HepG2 (cell line): ENCODE measurements around the gene YWHAE. TPM values are rescaled to one million over a fixed set of nuclear protein-coding genes. Genes with fewer than 3 reads are reported as not detected.

ENCODE experiments used
- ATAC-seq: fragments of 200-7000 bp; cut with Tn5 transposase; 3 replicates; pipeline ENCODE4 v1.9.1; 2020; ENCODE audit warnings: mild to moderate bottlenecking, moderate library complexity
- BruUV-seq: library from RNA; stranded (reverse); fragments of 400-500 nt; replicated peaks from 2 replicates; lab custom pipeline; 2021; lab: Mats Ljungman, UMichigan
- CTCF ChIA-PET: fragments of 300-600 bp; formaldehyde crosslinking; extraction: SDS; loops from one replicate; lab custom pipeline; 2021; ENCODE audit warnings: low total read pairs, inconsistent platforms, low intra/inter-chr PET ratio; lab: Yijun Ruan, JAX
- POLR2A ChIA-PET: fragments of 350-600 bp; sonication (Branson Sonifier 250); formaldehyde crosslinking; loops from one replicate; lab custom pipeline; 2020; ENCODE audit warnings: antibody characterized with exemption, inconsistent platforms; lab: Yijun Ruan, JAX
- DNase-seq: peaks from one replicate; pipeline ENCODE4 v3.0.0-alpha.2; 2015; ENCODE audit warnings: low spot score
- FAIRE-seq: peaks from 3 replicates; lab custom pipeline; 2011; peaks lifted over from hg19 to GRCh38; lab: Jason Lieb, UNC
- H2AFZ ChIP-seq: one replicate; pipeline ENCODE4 v1.6.1; 2011; ENCODE audit warnings: low read length, inconsistent platforms
- H3K27ac ChIP-seq: fragments of 300-600 bp; 3 replicates; pipeline ENCODE4 v1.8.0; 2011; ENCODE audit warnings: mixed run types, mild to moderate bottlenecking, mixed read lengths, low read length, inconsistent platforms; ENCODE audit not compliant: insufficient read depth; ENCODE audit errors: extremely low read length
- H3K27me3 ChIP-seq, 2 experiments: fragments of 200-600 bp in 1 of 2; 2 replicates in 1 of 2; 3 replicates in 1 of 2; pipeline versions ENCODE4 v1.6.0 to v1.8.0; 2011; ENCODE audit warnings: low read length in 2 of 2, mild to moderate bottlenecking in 2 of 2, moderate library complexity in 2 of 2, inconsistent platforms in 1 of 2; ENCODE audit not compliant: insufficient read depth in 2 of 2, control insufficient read depth in 1 of 2
- H3K36me3 ChIP-seq, 2 experiments: fragments of 200-600 bp in 1 of 2; replicated peaks in 1 of 2; 2 replicates in 1 of 2; 3 replicates in 1 of 2; pipeline versions ENCODE4 v1.5.1 to v1.8.0; 2011; ENCODE audit warnings: low read length in 2 of 2, inconsistent platforms in 1 of 2; ENCODE audit not compliant: insufficient read depth in 2 of 2, control insufficient read depth in 1 of 2
- H3K4me1 ChIP-seq: 2 replicates; pipeline ENCODE4 v1.5.1; 2012; ENCODE audit warnings: low read length, inconsistent platforms; ENCODE audit not compliant: insufficient read depth
- H3K4me2 ChIP-seq: 2 replicates; pipeline ENCODE4 v1.6.0; 2011; ENCODE audit warnings: low read depth, low read length, inconsistent platforms
- H3K4me3 ChIP-seq, 3 experiments: fragments of 200-600 bp in 1 of 3; sonication (generic), shearing (Covaris generic) in 1 of 3; replicated peaks in 1 of 3; 2 replicates each; pipeline ENCODE4 v1.5.1; 2011 to 2016; ENCODE audit warnings: low read length in 3 of 3, inconsistent platforms in 2 of 3, low read depth in 2 of 3, mild to moderate bottlenecking in 2 of 3, control low read depth in 1 of 3, mixed read lengths in 1 of 3; ENCODE audit not compliant: insufficient read depth in 1 of 3
- H3K79me2 ChIP-seq: one replicate; pipeline ENCODE4 v1.6.1; 2011; ENCODE audit warnings: low read length, inconsistent platforms; ENCODE audit not compliant: insufficient read depth
- H3K9ac ChIP-seq: 2 replicates; pipeline ENCODE4 v1.6.0; 2011; ENCODE audit warnings: mild to moderate bottlenecking, low read depth, low read length, inconsistent platforms; ENCODE audit not compliant: insufficient read depth
- H3K9me3 ChIP-seq: 2 replicates; pipeline ENCODE4 v1.5.1; 2012; ENCODE audit warnings: mild to moderate bottlenecking, low read length
- H4K20me1 ChIP-seq: 2 replicates; pipeline ENCODE4 v1.6.0; 2011; ENCODE audit warnings: inconsistent platforms, mild to moderate bottlenecking, low read length, moderate library complexity; ENCODE audit not compliant: insufficient read depth
- ADNP ChIP-seq: sonication (generic); formaldehyde crosslinking; IDR thresholded peaks from 2 replicates; pipeline ENCODE4 v1.4.0; 2020; ENCODE audit warnings: missing genetic modification reagents
- ATAD3A ChIP-seq: sonication (generic); formaldehyde crosslinking; IDR thresholded peaks from 2 replicates; pipeline ENCODE4 v1.4.0; 2020; ENCODE audit warnings: missing genetic modification reagents
- CEBPB ChIP-seq: IDR thresholded peaks from 2 replicates; pipeline ENCODE4 v1.6.1; 2011; ENCODE audit warnings: low read depth, low read length, improper control_type of control experiment, borderline replicate concordance
- E2F1 ChIP-seq: sonication (generic); formaldehyde crosslinking; IDR thresholded peaks from 2 replicates; pipeline ENCODE4 v1.5.0; 2020; ENCODE audit warnings: missing genetic modification reagents
- HCFC1 ChIP-seq: fragments of 150-350 bp; IDR thresholded peaks from 2 replicates; pipeline ENCODE4 v1.6.1; 2014; ENCODE audit warnings: low read depth, low read length
- MED1 ChIP-seq: sonication (generic); formaldehyde crosslinking; IDR thresholded peaks from 2 replicates; pipeline ENCODE4 v1.4.0; 2020; ENCODE audit warnings: missing genetic modification reagents
- NR2C2 ChIP-seq: sonication (generic); formaldehyde crosslinking; IDR thresholded peaks from 2 replicates; pipeline ENCODE4 v1.4.0; 2020; ENCODE audit warnings: missing genetic modification reagents, mild to moderate bottlenecking, moderate library complexity, borderline replicate concordance
- POLR2A ChIP-seq, 2 experiments: IDR thresholded peaks; 2 replicates each; pipeline ENCODE4 v1.6.1; 2011; ENCODE audit warnings: low read depth in 2 of 2, low read length in 2 of 2, mild to moderate bottlenecking in 1 of 2, moderate library complexity in 1 of 2; ENCODE audit not compliant: insufficient read depth in 1 of 2
- SP2 ChIP-seq: sonication (generic); formaldehyde crosslinking; IDR thresholded peaks from 2 replicates; pipeline ENCODE4 v1.5.1; 2020; ENCODE audit warnings: mild to moderate bottlenecking, missing genetic modification reagents
- USF2 ChIP-seq, 2 experiments: sonication (generic) in 1 of 2; formaldehyde crosslinking in 1 of 2; IDR thresholded peaks; 2 replicates each; pipeline versions ENCODE4 v1.5.1 to v1.6.1; 2011 to 2020; ENCODE audit warnings: borderline replicate concordance in 1 of 2, low read depth in 1 of 2, low read length in 1 of 2, mild to moderate bottlenecking in 1 of 2, missing genetic modification reagents in 1 of 2, moderate library complexity in 1 of 2
- ZNF557 ChIP-seq: sonication (generic); formaldehyde crosslinking; IDR thresholded peaks from 2 replicates; pipeline ENCODE4 v1.4.0; 2020; ENCODE audit warnings: missing genetic modification reagents
- ZNF724P ChIP-seq: sonication (generic); formaldehyde crosslinking; IDR thresholded peaks from 2 replicates; pipeline ENCODE4 v1.8.0; 2022; ENCODE audit warnings: missing genetic modification reagents, borderline replicate concordance
- ZNF790 ChIP-seq: sonication (generic); formaldehyde crosslinking; IDR thresholded peaks from 2 replicates; pipeline ENCODE4 v1.8.0; 2022; ENCODE audit warnings: missing genetic modification reagents, mild to moderate bottlenecking, borderline replicate concordance
- WGBS: methylation state at CpG from one replicate; pipeline ENCODE4 v1.1.6; 2017; ENCODE audit warnings: low lambda C conversion rate; 5-methylcytosine and 5-hydroxymethylcytosine counted together
- in situ Hi-C: cut with HindIII; loops from 2 replicates; pipeline ENCODE4 v1.10.0; 2017; ENCODE audit warnings: low pct_unique_long_range_greater_than_20kb; ENCODE audit not compliant: extremely low pct_ligation_motif_present
- intact Hi-C: fragments of 100-400 bp; cut with micrococcal nuclease; formaldehyde crosslinking; loops from one replicate; pipeline ENCODE4 v1.10.0; 2022; ENCODE audit not compliant: unreplicated experiment
- polyA plus RNA-seq, 8 experiments: library from polyadenylated mRNA; depleted of rRNA in 3 of 8; stranded (reverse) in 7 of 8; unstranded in 1 of 8; fragments of >200 nt; fragmentation: Illumina TruSeq in 4 of 8; extraction: Trizol in 4 of 8; gene quantifications; 2 replicates each; pipeline versions ENCODE4 v1.2.1 to v1.2.3, GENCODE V29; 2011 to 2016; ENCODE audit warnings: low read depth in 4 of 8, missing spikeins in 1 of 8, mixed read lengths in 1 of 8; ENCODE audit not compliant: insufficient read depth in 1 of 8
- total RNA-seq, 5 experiments: library from RNA; depleted of rRNA; stranded (reverse); fragments of >200 nt; fragmentation: Illumina TruSeq; extraction: Trizol; gene quantifications; 2 replicates each; pipeline ENCODE4 v1.2.3, GENCODE V29; 2016; ENCODE audit warnings: low read depth in 1 of 5

YWHAE gene
- total and polyA plus RNA-seq, 2 of the 13 experiments (the other 11 are each of a cell fraction or from before 2014, with no cell fraction given), result 256 to 335 TPM

- intact Hi-C loops, result no loop called here
- no peak for ATAC-seq
- BruUV-seq, result no TSS peak
- POLR2A ChIA-PET, result interaction anchor here (1.5 to 1.9 kb wide), 3 partner anchors 8 to 13 kb away, joined by 4 to 6 read pairs (median 5); partner anchors contain the start of gene YWHAE
- no peaks in the 10 kb centered on the region; a peak in 1 of 5 replicates for H3K27me3 ChIP-seq
- H3K79me2 ChIP-seq, result peaks cover 97% of the 10 kb centered on the region
- FAIRE-seq, result no peak
- no peaks in the 10 kb centered on the region for H3K9me3 ChIP-seq
- H3K4me3 ChIP-seq, result no peak overlapping the region
- no peak overlapping the region for H3K27ac ChIP-seq
- peaks cover 97% of the 10 kb centered on the region for H4K20me1 ChIP-seq
- no peak overlapping the region for H3K4me2 ChIP-seq
- TF ChIP-seq HCFC1, result no peak
- TF ChIP-seq ZNF557 (CRISPR knock-in tag), result no peak
- TF ChIP-seq POLR2A (IDR thresholded peaks at IDR 0.05; ENCODE audit: insufficient read depth in 1 of 2, low read depth in 2 of 2, low read length in 2 of 2), result peak in 1 of 2 experiments; percentile 12; a peak in 1 of 4 replicates
- TF ChIP-seq, all 625 proteins: peak for 1
- no peak overlapping the region for H3K9ac ChIP-seq
- in situ Hi-C loops, result no loop called here
- peaks cover 4 to 10% of the 10 kb centered on the region in 2 experiments; a peak in 3 of 5 replicates for H3K36me3 ChIP-seq
- whole genome bisulfite sequencing, result 99% methylated on average over 9 of the region's 9 CpGs
- CTCF ChIA-PET, result no interaction called here
- no peak overlapping the region for H2AFZ ChIP-seq
- H3K4me1 ChIP-seq, result peaks cover 88% of the 10 kb centered on the region
- no peak for DNase-seq
Measured at GRCh38 chr17:1391577-1391976, 8.4 kb downstream of the YWHAE start.

GRCh38 chr17:1390432-1391367, 9.3 kb downstream of the YWHAE start:
- 65% methylated on average over 6 of the region's 6 CpGs for WGBS
- Histone ChIP-seq H3K9ac (no peak overlapping the region), H3K4me3 (no peak overlapping the region), H3K4me1 (peaks cover 79% of the 10 kb centered on the region), H2AFZ (no peak overlapping the region), H3K9me3 (no peaks in the 10 kb centered on the region), H3K27ac (no peak overlapping the region), H3K27me3 (no peaks in the 10 kb centered on the region; a peak in 1 of 5 replicates), H3K36me3 (peaks cover 1 to 4% of the 10 kb centered on the region in 2 experiments; a peak in 3 of 5 replicates), H3K4me2 (no peak overlapping the region; the same call in 1 of the 2 replicates), H4K20me1 (peaks cover 97% of the 10 kb centered on the region), H3K79me2 (peaks cover 97% of the 10 kb centered on the region)
- in situ Hi-C loops, result no loop called here
- no peak for DNase-seq
- POLR2A ChIA-PET, result interaction anchor here (1.5 to 1.9 kb wide), 3 partner anchors 9 to 14 kb away, joined by 4 to 6 read pairs (median 5); partner anchors contain the start of gene YWHAE
- intact Hi-C loops, result no loop called here
- ATAC-seq, result no peak
- CTCF ChIA-PET, result no interaction called here
- TSS peak; percentile 7 for BruUV-seq
- no peak for FAIRE-seq
- TF ChIP-seq USF2 (IDR thresholded peaks at IDR 0.05; ENCODE audit: low read depth, low read length) (no peak), USF2 (CRISPR knock-in tag; IDR thresholded peaks at IDR 0.05; ENCODE audit: borderline replicate concordance) (no peak), ADNP (CRISPR knock-in tag) (no peak), SP2 (no peak), E2F1 (CRISPR knock-in tag) (no peak), ATAD3A (no peak), CEBPB (no peak), MED1 (CRISPR knock-in tag) (no peak), ZNF724P (CRISPR knock-in tag) (no peak), NR2C2 (CRISPR knock-in tag) (peak; percentile 48; the same call in 1 of the 2 replicates), ZNF790 (CRISPR knock-in tag) (no peak)
